ENCODE results near the gene WDFY1.

Gene WDFY1

DNA sequence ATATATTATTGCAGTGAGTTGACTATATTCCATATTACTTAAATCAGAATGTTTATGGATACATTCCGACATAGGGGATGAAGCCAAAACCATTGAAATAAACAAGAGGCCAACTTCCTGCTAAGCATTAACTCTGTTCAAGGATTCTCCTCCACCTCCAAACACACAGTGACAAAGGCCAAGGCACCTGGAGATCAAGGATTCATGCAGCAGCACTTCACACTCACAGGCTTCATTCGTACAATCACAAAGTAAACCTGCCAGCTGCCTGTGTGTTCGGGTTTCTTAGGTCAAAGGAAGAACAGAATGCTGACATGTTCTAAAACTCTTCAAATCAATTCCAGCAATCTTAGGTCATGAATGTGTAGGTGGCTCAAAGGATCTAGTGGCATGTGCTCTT, 22.8 kb downstream of the WDFY1 start:
- H3F3A ChIP-seq (ENCODE audit: insufficient read depth, low read length), result no peaks in the 10 kb centered on the region
- H3K27me3 ChIP-seq (ENCODE audit: insufficient read depth, low read length), result peaks cover 4% of the 10 kb centered on the region; the same call in 1 of the 2 replicates
- no peaks in the 10 kb centered on the region for H3K79me2 ChIP-seq (ENCODE audit: insufficient read depth, low read length)
- H3K9me2 ChIP-seq (ENCODE audit: low read depth, low read length), result no peaks in the 10 kb centered on the region
- no peak overlapping the region for H3K9ac ChIP-seq (ENCODE audit: low read length)
- 0 out of 2 replicates have a peak, but pooled peaks cover 2% of the 10 kb centered on the region for H3K9me3 ChIP-seq (ENCODE audit: low read length)
- H3K4me3 ChIP-seq (ENCODE audit: low read depth, low read length, poor library complexity, severe bottlenecking), result no peak overlapping the region
- no peak overlapping the region for H3K4me2 ChIP-seq (ENCODE audit: low read length)
- TF ChIP-seq EZH2 (IDR thresholded peaks at IDR 0.05; ENCODE audit: borderline replicate concordance, low read length), result no peak
- TF ChIP-seq CTCF (IDR thresholded peaks at IDR 0.05; ENCODE audit: low read length), result no peak
- no peaks in the 10 kb centered on the region for H3K4me1 ChIP-seq (ENCODE audit: insufficient read depth, low read length, severe bottlenecking)
- H3K36me3 ChIP-seq (ENCODE audit: insufficient read depth, low read length), result no peaks in the 10 kb centered on the region; the same call in 1 of the 2 replicates
- H3K27ac ChIP-seq (ENCODE audit: low read depth, low read length, poor library complexity, severe bottlenecking), result no peak overlapping the region
- no peaks in the 10 kb centered on the region for H4K20me1 ChIP-seq (ENCODE audit: insufficient read depth, low read length)
- no peak overlapping the region for H2AFZ ChIP-seq (ENCODE audit: low read length)

DNA sequence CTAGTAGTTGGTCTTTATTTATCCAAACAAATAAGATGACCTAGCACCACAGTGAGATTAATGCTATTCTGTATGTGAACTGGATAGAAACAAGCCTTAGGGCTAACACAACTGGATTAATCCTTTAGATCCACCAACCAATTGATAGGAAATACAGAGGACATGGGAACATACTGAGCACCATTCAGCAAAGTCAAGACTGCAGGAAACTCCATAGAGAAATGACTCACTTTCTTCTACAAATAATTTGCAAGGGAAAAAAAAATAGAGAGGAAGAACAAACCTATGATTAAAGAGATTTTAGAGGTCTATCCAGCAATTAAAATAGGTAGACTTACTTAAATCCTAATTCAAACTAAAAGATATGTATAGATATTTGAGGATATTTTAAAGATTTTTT, 23.9 kb downstream of the WDFY1 start:
- H3K4me3 ChIP-seq (ENCODE audit: low read depth, low read length, poor library complexity, severe bottlenecking), result no peak overlapping the region
- no peak overlapping the region for H3K27ac ChIP-seq (ENCODE audit: low read depth, low read length, poor library complexity, severe bottlenecking)
- H3K9ac ChIP-seq (ENCODE audit: low read length), result no peak overlapping the region
- no peak overlapping the region for H3K4me2 ChIP-seq (ENCODE audit: low read length)
- H3F3A ChIP-seq (ENCODE audit: insufficient read depth, low read length), result no peaks in the 10 kb centered on the region
- no peak for TF ChIP-seq EZH2 (IDR thresholded peaks at IDR 0.05; ENCODE audit: borderline replicate concordance, low read length)
- TF ChIP-seq CTCF (IDR thresholded peaks at IDR 0.05; ENCODE audit: low read length), result no peak
- H3K79me2 ChIP-seq (ENCODE audit: insufficient read depth, low read length), result no peaks in the 10 kb centered on the region
- no peaks in the 10 kb centered on the region for H4K20me1 ChIP-seq (ENCODE audit: insufficient read depth, low read length)
- H3K27me3 ChIP-seq (ENCODE audit: insufficient read depth, low read length), result no peaks in the 10 kb centered on the region; the same call in 1 of the 2 replicates
- H3K36me3 ChIP-seq (ENCODE audit: insufficient read depth, low read length), result no peaks in the 10 kb centered on the region
- no peaks in the 10 kb centered on the region for H3K4me1 ChIP-seq (ENCODE audit: insufficient read depth, low read length, severe bottlenecking)
- H3K9me2 ChIP-seq (ENCODE audit: low read depth, low read length), result no peaks in the 10 kb centered on the region
- H3K9me3 ChIP-seq (ENCODE audit: low read length), result no peaks in the 10 kb centered on the region
- H2AFZ ChIP-seq (ENCODE audit: low read length), result no peak overlapping the region

DNA sequence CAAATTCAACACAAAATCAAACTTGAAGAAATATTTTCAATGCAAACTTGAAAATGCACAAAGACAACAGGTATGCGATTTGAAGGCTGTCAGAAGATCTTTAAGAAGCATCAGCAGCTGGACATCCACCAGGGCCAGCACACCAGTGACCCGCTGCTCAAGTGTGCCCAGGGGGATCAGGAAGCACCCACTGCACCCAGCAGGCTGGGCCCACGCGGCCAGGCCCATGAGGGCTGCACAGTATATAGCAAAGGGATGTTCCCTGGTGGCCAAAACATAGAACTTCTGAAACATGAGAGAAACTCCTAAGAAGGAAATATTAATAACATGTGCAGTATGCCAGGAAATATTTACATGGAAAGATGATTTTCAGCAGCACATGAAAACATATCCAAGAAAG, 25.0 kb downstream of the WDFY1 start:
- H2AFZ ChIP-seq (ENCODE audit: low read length), result no peak overlapping the region
- TF ChIP-seq EZH2 (IDR thresholded peaks at IDR 0.05; ENCODE audit: borderline replicate concordance, low read length), result no peak
- TF ChIP-seq CTCF (IDR thresholded peaks at IDR 0.05; ENCODE audit: low read length), result peak; percentile 11; the same call in 1 of the 2 replicates
- H3K79me2 ChIP-seq (ENCODE audit: insufficient read depth, low read length), result no peaks in the 10 kb centered on the region
- no peaks in the 10 kb centered on the region for H4K20me1 ChIP-seq (ENCODE audit: insufficient read depth, low read length)
- H3K27me3 ChIP-seq (ENCODE audit: insufficient read depth, low read length), result no peaks in the 10 kb centered on the region
- no peak overlapping the region for H3K27ac ChIP-seq (ENCODE audit: low read depth, low read length, poor library complexity, severe bottlenecking)
- no peak overlapping the region for H3K4me2 ChIP-seq (ENCODE audit: low read length)
- no peak overlapping the region for H3K9ac ChIP-seq (ENCODE audit: low read length)
- no peaks in the 10 kb centered on the region for H3K9me3 ChIP-seq (ENCODE audit: low read length)
- H3F3A ChIP-seq (ENCODE audit: insufficient read depth, low read length), result no peaks in the 10 kb centered on the region
- no peaks in the 10 kb centered on the region for H3K36me3 ChIP-seq (ENCODE audit: insufficient read depth, low read length)
- no peak overlapping the region for H3K4me3 ChIP-seq (ENCODE audit: low read depth, low read length, poor library complexity, severe bottlenecking)
- H3K4me1 ChIP-seq (ENCODE audit: insufficient read depth, low read length, severe bottlenecking), result no peaks in the 10 kb centered on the region
- H3K9me2 ChIP-seq (ENCODE audit: low read depth, low read length), result no peaks in the 10 kb centered on the region
